WTC11 (cell line): ENCODE measurements around the gene NAALADL2. TPM values are rescaled to one million over a fixed set of nuclear protein-coding genes. Genes with fewer than 3 reads are reported as not detected.

Experiments used
- ATAC-seq: fragments of 200-7000 bp; cut with Tn5 transposase; 2 replicates; pipeline ENCODE4 v1.10.0; 2021; ENCODE audit warnings: mild to moderate bottlenecking, moderate library complexity
- CTCF ChIA-PET: fragments of 300-600 bp; sonication (Branson Sonifier 250); formaldehyde crosslinking; loops from one replicate; lab custom pipeline; 2021; ENCODE audit warnings: antibody characterized with exemption; lab: Charles Lee
- POLR2A ChIA-PET: fragments of 350-600 bp; sonication (Branson Sonifier 250); formaldehyde crosslinking; loops from one replicate; lab custom pipeline; 2021; ENCODE audit warnings: antibody characterized with exemption; lab: Charles Lee
- DNase-seq: peaks from one replicate; pipeline ENCODE4 v3.0.0; 2021; ENCODE audit warnings: low spot score
- H3K27ac Mint-ChIP-seq: 2 replicates; pipeline ENCODE4 v1.8.0; 2021; ENCODE audit warnings: mixed read lengths
- H3K27me3 Mint-ChIP-seq: 2 replicates; pipeline ENCODE4 v1.8.0; 2021; ENCODE audit warnings: low read depth, mild to moderate bottlenecking, moderate library complexity, mixed read lengths
- H3K36me3 Mint-ChIP-seq: 2 replicates; pipeline ENCODE4 v1.8.0; 2021; ENCODE audit warnings: mixed read lengths
- H3K4me1 Mint-ChIP-seq: 2 replicates; pipeline ENCODE4 v1.8.0; 2022; ENCODE audit warnings: mixed read lengths
- H3K4me3 Mint-ChIP-seq: 2 replicates; pipeline ENCODE4 v1.8.0; 2021; ENCODE audit warnings: mild to moderate bottlenecking, moderate library complexity, mixed read lengths
- H3K9me3 Mint-ChIP-seq: 2 replicates; pipeline ENCODE4 v1.8.0; 2021; ENCODE audit warnings: mixed read lengths
- CBFB ChIP-seq: sonication (generic); formaldehyde crosslinking; IDR thresholded peaks from 2 replicates; pipeline ENCODE4 v1.8.1; 2022; ENCODE audit warnings: mild to moderate bottlenecking, low read depth, missing genetic modification reagents
- FOXJ3 ChIP-seq: sonication (generic); formaldehyde crosslinking; IDR thresholded peaks from 2 replicates; pipeline ENCODE4 v1.9.0; 2021; ENCODE audit warnings: missing genetic modification reagents, mild to moderate bottlenecking, borderline replicate concordance
- HMGA2 ChIP-seq: fragments of 250-450 bp; sonication (Bioruptor Pico); IDR thresholded peaks from 2 replicates; pipeline ENCODE4 v1.4.0; 2021; ENCODE audit warnings: mild to moderate bottlenecking, moderate library complexity
- MYBL2 ChIP-seq: sonication (generic); formaldehyde crosslinking; IDR thresholded peaks from 2 replicates; pipeline ENCODE4 v1.8.1; 2023; ENCODE audit warnings: mild to moderate bottlenecking, moderate library complexity, missing genetic modification reagents
- SOX15 ChIP-seq: fragments of 250-450 bp; sonication (Bioruptor Pico); IDR thresholded peaks from 2 replicates; pipeline ENCODE4 v1.9.0; 2021; ENCODE audit warnings: mild to moderate bottlenecking
- total RNA-seq: library from RNA; stranded (reverse); gene quantifications from 3 replicates; pipeline ENCODE4 v1.2.3, GENCODE V29; 2021
- TF ChIP-seq, protein P1 (sequence below): sonication (generic); formaldehyde crosslinking; IDR thresholded peaks from 2 replicates; pipeline ENCODE4 v1.8.1; 2023; ENCODE audit warnings: mild to moderate bottlenecking, missing genetic modification reagents, moderate library complexity
- TF ChIP-seq, protein P2 (sequence below): sonication (generic); formaldehyde crosslinking; IDR thresholded peaks from 2 replicates; pipeline ENCODE4 v1.8.0; 2023; ENCODE audit warnings: mild to moderate bottlenecking, missing genetic modification reagents
- TF ChIP-seq, protein P3 (sequence below): sonication (generic); formaldehyde crosslinking; IDR thresholded peaks from 2 replicates; pipeline ENCODE4 v1.8.0; 2023; ENCODE audit warnings: missing genetic modification reagents, mild to moderate bottlenecking, borderline replicate concordance
- TF ChIP-seq, protein P4 (sequence below): sonication (generic); formaldehyde crosslinking; IDR thresholded peaks from 2 replicates; pipeline ENCODE4 v1.8.1; 2022; ENCODE audit warnings: missing genetic modification reagents, borderline replicate concordance
- TF ChIP-seq, protein P5 (sequence below): sonication (generic); formaldehyde crosslinking; IDR thresholded peaks from 2 replicates; pipeline ENCODE4 v1.8.1; 2022; ENCODE audit warnings: mild to moderate bottlenecking, moderate library complexity, missing genetic modification reagents

The NAALADL2 gene
- total RNA-seq, 1 experiment from 2014 or later = 1.2 TPM

DNA sequence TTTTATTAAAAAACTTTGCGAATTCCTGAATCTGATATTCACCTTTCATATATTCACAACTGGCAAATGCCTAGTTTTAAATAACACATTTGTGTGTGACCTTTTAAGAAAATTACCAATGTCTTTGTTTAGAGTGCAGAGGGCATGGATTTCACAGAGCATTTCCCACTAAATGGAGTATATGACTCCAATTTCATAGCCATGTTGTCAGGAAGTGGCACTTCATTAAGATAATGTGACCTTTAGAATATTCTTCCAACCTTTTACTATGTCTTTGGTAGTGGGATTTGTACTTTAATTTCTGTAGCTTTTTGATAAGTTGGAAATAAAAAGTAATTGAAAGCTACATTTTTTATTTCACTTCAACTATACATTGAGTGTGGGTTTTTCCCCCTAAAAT lies 188.7 kb downstream of the NAALADL2 start:
- TF ChIP-seq, protein P1, sequence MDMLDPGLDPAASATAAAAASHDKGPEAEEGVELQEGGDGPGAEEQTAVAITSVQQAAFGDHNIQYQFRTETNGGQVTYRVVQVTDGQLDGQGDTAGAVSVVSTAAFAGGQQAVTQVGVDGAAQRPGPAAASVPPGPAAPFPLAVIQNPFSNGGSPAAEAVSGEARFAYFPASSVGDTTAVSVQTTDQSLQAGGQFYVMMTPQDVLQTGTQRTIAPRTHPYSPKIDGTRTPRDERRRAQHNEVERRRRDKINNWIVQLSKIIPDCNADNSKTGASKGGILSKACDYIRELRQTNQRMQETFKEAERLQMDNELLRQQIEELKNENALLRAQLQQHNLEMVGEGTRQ (CRISPR knock-in tag) = no peak
- DNase-seq (no peak), ATAC-seq (no peak)
- ChIA-PET CTCF (no interaction called here), POLR2A (no interaction called here)
- Mint-ChIP-seq H3K36me3 (peaks cover 41% of the 10 kb centered on the region), H3K27ac (no peak overlapping the region), H3K4me1 (peaks cover 2% of the 10 kb centered on the region), H3K4me3 (no peak overlapping the region), H3K27me3 (no peaks in the 10 kb centered on the region; the same call in 1 of the 2 replicates), H3K9me3 (peaks cover 36% of the 10 kb centered on the region)

DNA sequence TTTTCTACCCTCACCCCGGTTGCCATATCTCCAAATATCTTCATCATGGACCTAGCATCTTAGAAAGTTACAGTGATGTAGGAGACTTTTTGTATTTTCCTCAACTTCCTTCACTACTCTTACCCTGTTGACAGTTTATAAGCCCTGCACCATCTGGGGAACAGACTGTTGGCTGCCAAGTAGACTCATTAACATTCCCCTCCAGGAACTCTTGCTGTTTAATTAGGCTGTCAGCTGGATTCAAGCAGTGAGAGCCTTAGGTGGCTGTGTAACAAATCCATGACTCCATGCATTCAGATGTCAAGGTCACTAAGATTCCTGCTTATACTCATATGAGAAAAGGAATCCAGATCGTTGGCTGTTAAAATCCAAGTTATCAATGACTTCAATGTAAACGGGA lies 198.3 kb downstream of the NAALADL2 start:
- ChIA-PET POLR2A (no interaction called here), CTCF (no interaction called here)
- H3K4me1 Mint-ChIP-seq = peaks cover 34% of the 10 kb centered on the region
- no peak for DNase-seq
- TF ChIP-seq, protein P2, sequence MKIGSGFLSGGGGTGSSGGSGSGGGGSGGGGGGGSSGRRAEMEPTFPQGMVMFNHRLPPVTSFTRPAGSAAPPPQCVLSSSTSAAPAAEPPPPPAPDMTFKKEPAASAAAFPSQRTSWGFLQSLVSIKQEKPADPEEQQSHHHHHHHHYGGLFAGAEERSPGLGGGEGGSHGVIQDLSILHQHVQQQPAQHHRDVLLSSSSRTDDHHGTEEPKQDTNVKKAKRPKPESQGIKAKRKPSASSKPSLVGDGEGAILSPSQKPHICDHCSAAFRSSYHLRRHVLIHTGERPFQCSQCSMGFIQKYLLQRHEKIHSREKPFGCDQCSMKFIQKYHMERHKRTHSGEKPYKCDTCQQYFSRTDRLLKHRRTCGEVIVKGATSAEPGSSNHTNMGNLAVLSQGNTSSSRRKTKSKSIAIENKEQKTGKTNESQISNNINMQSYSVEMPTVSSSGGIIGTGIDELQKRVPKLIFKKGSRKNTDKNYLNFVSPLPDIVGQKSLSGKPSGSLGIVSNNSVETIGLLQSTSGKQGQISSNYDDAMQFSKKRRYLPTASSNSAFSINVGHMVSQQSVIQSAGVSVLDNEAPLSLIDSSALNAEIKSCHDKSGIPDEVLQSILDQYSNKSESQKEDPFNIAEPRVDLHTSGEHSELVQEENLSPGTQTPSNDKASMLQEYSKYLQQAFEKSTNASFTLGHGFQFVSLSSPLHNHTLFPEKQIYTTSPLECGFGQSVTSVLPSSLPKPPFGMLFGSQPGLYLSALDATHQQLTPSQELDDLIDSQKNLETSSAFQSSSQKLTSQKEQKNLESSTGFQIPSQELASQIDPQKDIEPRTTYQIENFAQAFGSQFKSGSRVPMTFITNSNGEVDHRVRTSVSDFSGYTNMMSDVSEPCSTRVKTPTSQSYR = no peak
- H3K27ac Mint-ChIP-seq = no peak overlapping the region
- no peak overlapping the region for H3K4me3 Mint-ChIP-seq
- peaks cover 49% of the 10 kb centered on the region for H3K36me3 Mint-ChIP-seq
- no peaks in the 10 kb centered on the region for H3K27me3 Mint-ChIP-seq
- H3K9me3 Mint-ChIP-seq = peaks cover 50% of the 10 kb centered on the region
- ATAC-seq = no peak

DNA sequence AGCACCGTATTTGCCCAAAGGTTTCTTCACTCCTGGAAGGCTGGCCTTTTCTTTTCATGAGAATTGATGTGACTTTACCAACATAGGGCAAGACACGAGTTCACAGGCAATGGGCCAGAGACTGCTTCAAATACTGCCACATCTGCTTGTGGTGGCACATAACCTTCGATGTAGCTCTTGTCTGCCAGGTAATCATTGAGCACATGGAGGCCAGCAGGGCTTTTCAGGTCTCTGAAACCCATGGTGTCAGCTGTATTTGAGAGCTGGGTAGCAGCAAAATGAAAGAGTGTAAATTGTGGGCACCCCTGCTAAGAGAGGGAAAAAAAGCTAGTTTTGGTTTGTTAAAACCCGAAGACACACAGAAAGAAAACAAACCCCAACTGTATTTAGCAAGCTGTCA lies 200.7 kb downstream of the NAALADL2 start:
- H3K4me1 Mint-ChIP-seq = peaks cover 12% of the 10 kb centered on the region
- peaks cover 35% of the 10 kb centered on the region for H3K36me3 Mint-ChIP-seq
- no peak for TF ChIP-seq MYBL2 (CRISPR knock-in tag)
- no peak for TF ChIP-seq SOX15 (CRISPR knock-in tag)
- TF ChIP-seq, protein P3, sequence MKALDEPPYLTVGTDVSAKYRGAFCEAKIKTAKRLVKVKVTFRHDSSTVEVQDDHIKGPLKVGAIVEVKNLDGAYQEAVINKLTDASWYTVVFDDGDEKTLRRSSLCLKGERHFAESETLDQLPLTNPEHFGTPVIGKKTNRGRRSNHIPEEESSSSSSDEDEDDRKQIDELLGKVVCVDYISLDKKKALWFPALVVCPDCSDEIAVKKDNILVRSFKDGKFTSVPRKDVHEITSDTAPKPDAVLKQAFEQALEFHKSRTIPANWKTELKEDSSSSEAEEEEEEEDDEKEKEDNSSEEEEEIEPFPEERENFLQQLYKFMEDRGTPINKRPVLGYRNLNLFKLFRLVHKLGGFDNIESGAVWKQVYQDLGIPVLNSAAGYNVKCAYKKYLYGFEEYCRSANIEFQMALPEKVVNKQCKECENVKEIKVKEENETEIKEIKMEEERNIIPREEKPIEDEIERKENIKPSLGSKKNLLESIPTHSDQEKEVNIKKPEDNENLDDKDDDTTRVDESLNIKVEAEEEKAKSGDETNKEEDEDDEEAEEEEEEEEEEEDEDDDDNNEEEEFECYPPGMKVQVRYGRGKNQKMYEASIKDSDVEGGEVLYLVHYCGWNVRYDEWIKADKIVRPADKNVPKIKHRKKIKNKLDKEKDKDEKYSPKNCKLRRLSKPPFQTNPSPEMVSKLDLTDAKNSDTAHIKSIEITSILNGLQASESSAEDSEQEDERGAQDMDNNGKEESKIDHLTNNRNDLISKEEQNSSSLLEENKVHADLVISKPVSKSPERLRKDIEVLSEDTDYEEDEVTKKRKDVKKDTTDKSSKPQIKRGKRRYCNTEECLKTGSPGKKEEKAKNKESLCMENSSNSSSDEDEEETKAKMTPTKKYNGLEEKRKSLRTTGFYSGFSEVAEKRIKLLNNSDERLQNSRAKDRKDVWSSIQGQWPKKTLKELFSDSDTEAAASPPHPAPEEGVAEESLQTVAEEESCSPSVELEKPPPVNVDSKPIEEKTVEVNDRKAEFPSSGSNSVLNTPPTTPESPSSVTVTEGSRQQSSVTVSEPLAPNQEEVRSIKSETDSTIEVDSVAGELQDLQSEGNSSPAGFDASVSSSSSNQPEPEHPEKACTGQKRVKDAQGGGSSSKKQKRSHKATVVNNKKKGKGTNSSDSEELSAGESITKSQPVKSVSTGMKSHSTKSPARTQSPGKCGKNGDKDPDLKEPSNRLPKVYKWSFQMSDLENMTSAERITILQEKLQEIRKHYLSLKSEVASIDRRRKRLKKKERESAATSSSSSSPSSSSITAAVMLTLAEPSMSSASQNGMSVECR (CRISPR knock-in tag) = no peak
- TF ChIP-seq FOXJ3 = no peak
- TF ChIP-seq, protein P4, sequence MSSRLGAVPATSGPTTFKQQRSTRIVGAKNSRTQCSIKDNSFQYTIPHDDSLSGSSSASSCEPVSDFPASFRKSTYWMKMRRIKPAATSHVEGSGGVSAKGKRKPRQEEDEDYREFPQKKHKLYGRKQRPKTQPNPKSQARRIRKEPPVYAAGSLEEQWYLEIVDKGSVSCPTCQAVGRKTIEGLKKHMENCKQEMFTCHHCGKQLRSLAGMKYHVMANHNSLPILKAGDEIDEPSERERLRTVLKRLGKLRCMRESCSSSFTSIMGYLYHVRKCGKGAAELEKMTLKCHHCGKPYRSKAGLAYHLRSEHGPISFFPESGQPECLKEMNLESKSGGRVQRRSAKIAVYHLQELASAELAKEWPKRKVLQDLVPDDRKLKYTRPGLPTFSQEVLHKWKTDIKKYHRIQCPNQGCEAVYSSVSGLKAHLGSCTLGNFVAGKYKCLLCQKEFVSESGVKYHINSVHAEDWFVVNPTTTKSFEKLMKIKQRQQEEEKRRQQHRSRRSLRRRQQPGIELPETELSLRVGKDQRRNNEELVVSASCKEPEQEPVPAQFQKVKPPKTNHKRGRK = no peak
- TF ChIP-seq HMGA2 (CRISPR knock-in tag) = no peak
- no peak for TF ChIP-seq CBFB (CRISPR knock-in tag)
- TF ChIP-seq, protein P5, sequence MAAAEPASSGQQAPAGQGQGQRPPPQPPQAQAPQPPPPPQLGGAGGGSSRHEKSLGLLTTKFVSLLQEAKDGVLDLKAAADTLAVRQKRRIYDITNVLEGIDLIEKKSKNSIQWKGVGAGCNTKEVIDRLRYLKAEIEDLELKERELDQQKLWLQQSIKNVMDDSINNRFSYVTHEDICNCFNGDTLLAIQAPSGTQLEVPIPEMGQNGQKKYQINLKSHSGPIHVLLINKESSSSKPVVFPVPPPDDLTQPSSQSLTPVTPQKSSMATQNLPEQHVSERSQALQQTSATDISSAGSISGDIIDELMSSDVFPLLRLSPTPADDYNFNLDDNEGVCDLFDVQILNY (CRISPR knock-in tag) = no peak

More for the DNA sequence above, 200.7 kb downstream of the NAALADL2 start:
- no peak overlapping the region for H3K27ac Mint-ChIP-seq
- CTCF ChIA-PET = no interaction called here
- no peak for DNase-seq
- peaks cover 36% of the 10 kb centered on the region for H3K9me3 Mint-ChIP-seq
- POLR2A ChIA-PET = no interaction called here
- ATAC-seq = no peak
- no peaks in the 10 kb centered on the region for H3K27me3 Mint-ChIP-seq
- H3K4me3 Mint-ChIP-seq = no peak overlapping the region
